ENCODE results near the gene TRIM41. TPM values are rescaled to one million over a fixed set of nuclear protein-coding genes. Genes with fewer than 3 reads are reported as not detected.
A peak's percentile ranks its signal among the peaks of the same experiment; 100 is the strongest.
"Not testable (repeated sequence)": the region's sequence is repeated elsewhere in the genome, so short reads cannot be mapped to it uniquely, and the experiment has no call there.

The TRIM41 gene
- total RNA-seq, 1 donor from 2014 or later: 18.1 TPM

- not testable (repeated sequence) for DNase-seq (ENCODE audit: low spot score)
Observed at GRCh38 chr5:181210148-181210547, 12.9 kb upstream of the TRIM41 start.

GRCh38 chr5:181210698-181211097 lies 12.4 kb upstream of the TRIM41 start:
- DNase-seq (ENCODE audit: low spot score): not testable (repeated sequence)

- no peak for DNase-seq (ENCODE audit: low spot score)
Observed at GRCh38 chr5:181211208-181211607, 11.9 kb upstream of the TRIM41 start.

DNA sequence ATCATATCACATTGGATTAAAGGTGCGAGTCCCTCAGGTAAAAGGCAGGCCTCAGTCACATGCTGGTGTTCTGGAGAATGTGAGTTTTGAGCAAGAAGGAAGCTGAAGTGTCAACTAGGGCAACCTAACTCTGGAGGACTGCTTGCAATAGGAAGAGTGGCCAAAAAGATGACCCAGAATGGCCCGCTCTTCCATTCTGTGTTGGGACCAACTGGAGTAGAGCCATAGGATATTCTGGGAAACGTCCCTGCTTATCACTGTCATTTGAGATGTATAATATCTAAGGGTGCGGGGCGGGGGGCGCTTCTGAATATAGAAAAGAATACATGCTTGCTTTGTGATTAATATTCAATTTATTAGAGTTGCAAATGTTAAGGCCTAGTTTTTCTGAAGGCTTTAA lies 11.0 kb upstream of the TRIM41 start:
- DNase-seq (ENCODE audit: low spot score): no peak

DNA sequence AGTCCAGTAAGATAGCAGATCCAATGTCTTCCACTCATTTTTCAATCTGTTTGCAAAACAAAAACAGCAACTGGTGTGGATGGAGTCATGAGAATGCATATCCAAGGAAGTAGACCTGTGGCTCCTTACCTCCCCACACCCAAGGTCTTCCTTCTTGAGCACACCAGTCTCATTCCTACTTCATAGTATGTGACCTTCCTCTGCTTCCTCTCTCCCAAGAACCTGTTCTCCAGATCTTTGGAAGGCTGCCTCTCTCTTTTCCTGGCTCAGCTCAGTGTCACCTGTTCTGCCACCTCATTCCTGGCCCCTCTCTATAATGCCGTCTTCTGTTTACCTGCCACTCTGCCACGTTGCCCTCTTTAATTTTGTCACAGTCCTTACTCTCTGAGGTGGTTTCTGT lies 10.1 kb upstream of the TRIM41 start:
- DNase-seq (ENCODE audit: low spot score): no peak

GRCh38 chr5:181214249-181214648 lies 8.8 kb upstream of the TRIM41 start:
- DNase-seq (ENCODE audit: low spot score): not testable (repeated sequence)

DNA sequence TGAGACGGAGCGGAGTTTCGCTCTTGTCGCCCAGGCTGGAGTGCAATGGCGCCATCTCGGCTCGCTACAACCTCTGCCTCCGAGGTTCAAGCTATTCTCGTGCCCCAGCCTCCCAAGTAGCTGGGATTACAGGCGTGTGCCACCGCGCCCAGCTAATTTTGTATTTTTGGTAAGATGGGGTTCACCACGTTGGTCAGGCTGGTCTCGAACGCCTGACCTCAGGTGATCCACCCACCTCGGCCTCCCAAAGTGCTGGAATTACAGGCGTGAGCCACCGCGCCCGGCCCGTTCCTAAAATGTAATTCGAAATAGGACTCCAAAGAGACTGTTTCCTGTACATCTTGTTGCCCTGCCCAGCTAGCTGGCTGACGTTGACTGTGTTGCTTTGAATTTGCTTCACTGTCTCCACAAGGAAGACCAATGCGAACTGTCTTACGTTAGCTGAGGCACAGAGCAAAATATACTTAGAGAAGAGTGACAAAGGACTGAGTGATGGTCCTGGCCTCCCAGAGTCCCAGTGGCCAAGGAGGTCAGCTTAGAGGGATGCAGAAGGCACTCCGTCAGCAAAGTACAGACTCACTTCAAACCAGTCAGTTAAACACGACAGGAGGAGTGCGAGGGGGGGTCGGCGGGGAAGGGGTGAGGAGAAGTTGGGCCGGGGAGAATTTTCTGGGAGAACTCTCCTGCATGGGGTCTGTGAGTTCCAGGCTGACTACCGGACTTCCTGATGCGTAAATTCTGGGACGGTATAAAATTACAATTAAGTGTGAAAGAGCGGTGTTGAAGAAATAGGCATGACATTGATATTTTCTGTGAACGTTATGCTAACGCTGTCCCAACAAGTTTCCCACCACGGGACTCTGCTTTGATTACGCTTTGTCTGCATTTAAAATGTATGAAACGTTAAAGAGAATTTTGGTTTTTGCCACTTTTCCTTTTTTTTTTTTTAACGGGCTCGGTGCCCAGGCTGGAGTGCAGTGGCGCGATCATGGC lies 6.8 kb upstream of the TRIM41 start:
- peak; percentile 38 for DNase-seq (ENCODE audit: low spot score)

- peak; percentile 65 for DNase-seq (ENCODE audit: low spot score)
Observed at GRCh38 chr5:181217111-181217802, 5.8 kb upstream of the TRIM41 start.

GRCh38 chr5:181217803-181218062 lies 5.3 kb upstream of the TRIM41 start:
- no peak for DNase-seq (ENCODE audit: low spot score)

DNA sequence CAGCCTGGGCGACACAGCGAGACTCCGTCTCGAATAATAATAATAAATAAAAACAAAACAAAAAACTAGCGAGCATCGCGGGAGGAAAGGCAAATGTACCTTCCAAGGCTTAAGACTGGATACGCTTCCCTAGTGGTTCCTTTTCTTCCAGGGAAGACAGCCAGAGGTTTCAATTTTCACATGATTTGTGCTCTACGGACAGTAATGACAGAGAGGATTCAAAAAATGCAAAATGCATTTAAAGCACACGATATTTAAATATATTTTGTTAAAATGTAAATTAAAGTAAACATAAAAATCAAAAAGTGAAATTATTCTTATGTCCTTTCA lies 4.3 kb upstream of the TRIM41 start:
- DNase-seq (ENCODE audit: low spot score): no peak

- DNase-seq (ENCODE audit: low spot score): no peak
Observed at GRCh38 chr5:181219262-181220177, 3.6 kb upstream of the TRIM41 start.

GRCh38 chr5:181220178-181220515 lies 2.9 kb upstream of the TRIM41 start:
- DNase-seq (ENCODE audit: low spot score): no peak

- DNase-seq (ENCODE audit: low spot score): no peak
Observed at GRCh38 chr5:181221105-181221791, 1.8 kb upstream of the TRIM41 start.

GRCh38 chr5:181221792-181222629 lies 1.1 kb upstream of the TRIM41 start:
- peak; percentile 97 for DNase-seq (ENCODE audit: low spot score)

- no peak for DNase-seq (ENCODE audit: low spot score)
Observed at GRCh38 chr5:181222630-181223057, 437 bp upstream of the TRIM41 start.

GRCh38 chr5:181223729-181224389 lies 778 bp downstream of the TRIM41 start:
- DNase-seq (ENCODE audit: low spot score): peak; percentile 58

- no peak for DNase-seq (ENCODE audit: low spot score)
Observed at GRCh38 chr5:181224390-181225229, 1.5 kb downstream of the TRIM41 start.

GRCh38 chr5:181229996-181230395 lies 6.9 kb downstream of the TRIM41 start:
- DNase-seq (ENCODE audit: low spot score): no peak

DNA sequence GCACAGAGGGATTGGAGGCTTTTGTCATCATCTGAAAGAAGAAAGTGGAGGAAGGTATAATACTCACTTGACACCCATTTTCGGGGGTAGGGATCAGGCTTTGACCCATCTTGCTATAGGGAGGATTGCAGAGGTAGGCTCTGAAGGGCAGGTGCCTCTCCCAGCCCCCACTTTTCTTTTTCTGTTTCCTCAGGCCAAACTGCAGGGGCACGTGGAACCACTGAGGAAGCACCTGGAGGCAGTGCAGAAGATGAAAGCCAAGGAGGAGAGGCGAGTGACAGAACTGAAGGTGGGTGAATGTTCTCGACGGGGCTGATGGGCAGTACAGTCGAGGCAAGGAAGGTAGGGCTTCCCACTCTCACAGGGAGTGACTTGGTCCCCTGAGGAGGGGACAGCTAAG lies 7.5 kb downstream of the TRIM41 start:
- no peak for DNase-seq (ENCODE audit: low spot score)
